Stimulated activated CD8-positive, alpha-beta memory T cell treated with anti-CD3 and anti-CD28 coated beads, Interleukin-7, amount 100 ng/mL, for 48 hours (primary cell): ENCODE data around the gene ST14.
"Not testable (repeated sequence)": the region's sequence is repeated elsewhere in the genome, so short reads cannot be mapped to it uniquely, and the experiment has no call there.

Experiments used
- DNase-seq, 2 donors: peaks; one replicate each; pipeline ENCODE4 v3.0.0-alpha.2; 2020; ENCODE audit warnings: low read depth in 1 of 2; ENCODE audit errors: extremely low read depth in 1 of 2

The ST14 gene

DNA sequence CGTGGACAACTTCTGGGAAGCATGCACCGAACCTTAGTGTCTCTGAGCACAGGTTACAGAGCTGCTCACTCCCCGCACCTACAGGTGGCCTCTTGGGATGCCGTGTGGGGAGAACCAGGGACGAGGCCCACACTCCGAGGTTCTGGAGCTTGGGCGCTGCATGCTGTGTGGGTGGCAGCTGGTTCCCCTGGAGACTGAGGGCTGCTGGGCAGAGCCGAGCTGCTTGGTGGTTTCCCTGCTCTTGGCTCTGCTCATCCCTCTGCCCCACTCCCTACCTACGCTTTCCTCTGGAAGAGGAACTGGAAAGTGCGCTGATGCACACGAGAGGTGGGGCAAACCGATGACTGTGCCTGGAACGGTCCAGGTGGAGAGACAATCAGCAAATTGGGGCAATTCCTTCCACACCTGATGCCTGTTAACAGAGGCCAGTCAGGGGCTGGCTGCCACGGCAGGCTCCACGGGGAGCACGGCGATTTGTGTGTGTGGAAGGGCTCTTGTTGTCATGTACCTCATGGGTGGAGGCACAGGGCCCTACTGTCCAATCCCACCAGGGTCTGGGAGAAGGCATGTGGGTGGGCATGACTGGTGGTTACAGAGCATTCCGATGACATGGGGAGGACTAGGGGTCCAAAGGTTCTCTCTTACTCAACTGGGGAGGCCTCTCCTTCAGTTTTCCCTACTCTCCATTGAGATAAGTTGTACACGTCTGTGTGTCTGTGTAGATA, 60.9 kb downstream of the ST14 start:
- no peak for DNase-seq

- no peak for DNase-seq
These were observed 63.8 kb downstream of the ST14 start for GRCh38 chr11:130223291-130223971.

DNA sequence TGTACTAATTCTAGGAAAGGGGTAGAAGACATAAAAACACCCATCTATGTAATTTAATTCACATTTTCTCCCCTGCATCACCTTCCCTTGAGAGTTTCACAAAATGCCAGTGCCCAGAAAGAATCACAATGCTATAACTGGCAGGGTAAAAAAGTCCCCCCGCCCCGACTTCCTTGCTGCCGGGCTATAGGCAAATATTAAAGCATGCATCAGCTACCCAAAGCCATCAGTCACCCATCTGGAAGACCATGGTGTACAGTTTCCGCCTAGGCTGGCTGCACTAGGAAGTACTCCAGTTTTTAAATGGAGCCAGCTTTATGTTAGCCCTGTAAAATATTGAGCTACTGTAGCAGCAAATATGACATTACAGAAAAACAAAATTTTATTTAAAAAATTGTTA, 67.8 kb downstream of the ST14 start:
- no peak for DNase-seq

DNA sequence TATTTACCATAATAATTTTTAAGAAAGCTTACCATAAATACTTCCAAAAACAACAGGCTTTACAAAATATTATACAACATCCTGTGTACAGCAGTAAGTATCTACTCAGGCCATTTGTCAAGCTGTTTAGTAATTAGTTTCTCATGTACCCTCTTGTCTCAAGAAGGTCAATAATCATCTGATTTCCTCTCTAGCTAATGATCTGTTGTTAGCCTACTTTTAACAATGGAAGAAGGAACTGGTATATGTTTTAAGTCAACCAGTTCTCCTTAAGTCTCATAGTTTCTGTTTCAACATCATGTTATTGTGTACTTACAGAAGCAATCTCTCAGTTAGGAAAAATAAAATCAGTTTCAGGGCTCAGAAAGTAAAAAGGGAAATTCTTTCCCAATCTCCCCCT, 73.9 kb downstream of the ST14 start:
- DNase-seq = not testable (repeated sequence)

DNA sequence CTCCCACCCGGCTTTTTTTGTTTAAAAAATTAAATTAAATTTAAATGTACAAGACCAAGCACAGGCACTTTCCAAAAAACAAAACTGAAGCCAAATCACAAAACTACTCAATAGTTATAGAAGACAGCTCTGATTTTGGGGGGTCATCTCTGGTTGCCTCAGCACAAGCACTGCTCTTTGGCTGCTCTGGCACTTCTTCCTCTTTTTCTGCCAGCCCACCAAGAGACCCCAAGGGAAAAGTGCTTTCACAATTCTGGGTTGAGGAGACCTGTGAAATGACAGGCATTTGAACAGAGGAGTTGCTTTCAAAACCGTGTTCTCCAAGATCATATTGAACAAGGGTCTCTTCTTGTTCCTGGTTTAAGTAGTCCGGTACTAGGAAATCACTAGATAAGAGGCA, 74.3 kb downstream of the ST14 start:
- not testable (repeated sequence) for DNase-seq

- no peak for DNase-seq
These were observed 74.7 kb downstream of the ST14 start for GRCh38 chr11:130234315-130234714.

GRCh38 chr11:130237282-130238006, 77.9 kb downstream of the ST14 start:
- DNase-seq = no peak

GRCh38 chr11:130241713-130242112, 82.1 kb downstream of the ST14 start:
- no peak for DNase-seq

GRCh38 chr11:130243816-130244215, 84.2 kb downstream of the ST14 start:
- no peak for DNase-seq

DNA sequence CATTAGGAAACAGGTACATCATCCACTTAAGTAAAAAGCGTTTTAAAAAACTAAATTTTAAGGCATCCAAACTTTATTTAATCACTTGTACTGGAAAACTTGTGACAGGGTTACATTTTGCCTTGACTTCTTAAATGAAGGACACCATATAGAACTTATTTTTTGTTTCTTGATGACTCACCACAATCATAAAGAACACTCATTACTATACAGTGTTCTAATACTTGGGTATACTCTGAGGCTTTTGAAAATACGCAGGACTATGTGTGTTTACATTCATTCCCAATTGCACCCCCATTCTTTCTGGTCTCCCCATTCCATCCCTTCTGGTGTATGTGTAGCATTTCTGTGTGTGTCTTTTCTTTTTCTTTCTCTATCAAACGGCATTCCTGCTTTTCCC, 85.3 kb downstream of the ST14 start:
- no peak for DNase-seq

DNA sequence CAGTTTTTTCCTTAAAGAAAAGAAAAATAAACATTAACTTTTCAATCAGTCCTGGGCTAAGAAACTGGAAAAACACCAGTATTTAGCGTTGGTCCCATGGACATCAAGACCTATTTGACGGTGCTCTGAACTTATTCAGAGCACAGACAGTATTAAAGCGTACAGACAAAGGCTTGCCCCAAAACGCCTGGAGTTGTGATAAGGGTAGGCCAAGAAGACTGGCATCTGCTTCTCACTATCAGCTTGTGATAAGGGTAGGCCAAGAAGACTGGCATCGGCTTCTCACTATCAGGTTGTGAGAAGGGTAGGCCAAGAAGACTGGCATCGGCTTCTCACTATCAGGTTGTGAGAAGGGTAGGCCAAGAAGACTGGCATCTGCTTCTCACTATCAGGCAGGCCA, 85.8 kb downstream of the ST14 start:
- not testable (repeated sequence) for DNase-seq

GRCh38 chr11:130246270-130246669, 86.7 kb downstream of the ST14 start:
- DNase-seq = no peak

GRCh38 chr11:130246738-130247137, 87.2 kb downstream of the ST14 start:
- no peak for DNase-seq

DNA sequence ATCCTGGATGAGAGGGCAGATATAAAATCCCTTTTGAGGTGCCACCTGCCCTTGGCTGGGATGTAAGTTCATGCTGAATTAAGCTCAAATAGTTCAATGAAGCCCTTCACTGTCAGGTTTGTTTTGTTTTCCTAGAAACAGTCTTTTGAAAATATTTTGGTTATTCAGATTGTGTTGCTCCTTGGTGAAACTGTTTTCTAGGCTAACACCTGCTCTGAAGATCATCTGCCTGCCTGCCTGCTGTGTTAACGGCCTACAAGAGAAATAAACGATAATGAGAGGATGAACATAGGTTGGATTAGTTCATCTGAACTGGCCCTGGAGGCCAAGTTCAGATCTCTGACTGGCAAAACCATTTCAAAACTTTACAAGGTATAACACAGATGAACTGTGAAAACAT, 87.7 kb downstream of the ST14 start:
- DNase-seq = no peak

GRCh38 chr11:130249371-130249770, 89.8 kb downstream of the ST14 start:
- DNase-seq = no peak

- not testable (repeated sequence) for DNase-seq
These were observed 90.3 kb downstream of the ST14 start for GRCh38 chr11:130249929-130250328.

GRCh38 chr11:130251763-130252162, 92.2 kb downstream of the ST14 start:
- not testable (repeated sequence) for DNase-seq
